SK-N-SH treated with all-trans-retinoic acid at 6 μM for 48 hours (cell line): ENCODE measurements around the gene TMEM14A.
A peak's percentile ranks its signal among the peaks of the same experiment; 100 is the strongest.

ENCODE experiments used
- ATAC-seq: fragments of 200-7000 bp; cut with Tn5 transposase; 3 replicates; pipeline ENCODE4 v1.9.1; 2020; ENCODE audit warnings: mild to moderate bottlenecking, moderate library complexity
- ARNTL ChIP-seq: fragments of 450-650 bp; formaldehyde crosslinking; IDR thresholded peaks from 2 replicates; pipeline ENCODE4 v1.5.0; 2020; ENCODE audit warnings: low read depth, mild to moderate bottlenecking, moderate library complexity, borderline replicate concordance
- BACH2 ChIP-seq: fragments of 250-450 bp; sonication (Bioruptor Pico); IDR thresholded peaks from 2 replicates; pipeline ENCODE4 v1.9.0; 2021; ENCODE audit warnings: mild to moderate bottlenecking, borderline replicate concordance
- CREB5 ChIP-seq: fragments of 250-450 bp; sonication (Bioruptor Pico); IDR thresholded peaks from 2 replicates; pipeline ENCODE4 v1.5.1; 2020; ENCODE audit warnings: low read depth, mild to moderate bottlenecking, moderate library complexity
- CSDC2 ChIP-seq: fragments of 250-450 bp; sonication (Bioruptor Pico); IDR thresholded peaks from 2 replicates; pipeline ENCODE4 v1.5.0; 2020; ENCODE audit warnings: mild to moderate bottlenecking, moderate library complexity
- CSRNP3 ChIP-seq: fragments of 250-450 bp; sonication (Bioruptor Pico); IDR thresholded peaks from 2 replicates; pipeline ENCODE4 v1.5.1; 2021; ENCODE audit warnings: mild to moderate bottlenecking, moderate library complexity
- GLIS3 ChIP-seq: fragments of 250-450 bp; sonication (Bioruptor Pico); IDR thresholded peaks from 2 replicates; pipeline ENCODE4 v1.5.0; 2020; ENCODE audit warnings: mild to moderate bottlenecking, moderate library complexity
- ISL1 ChIP-seq: fragments of 250-450 bp; sonication (Bioruptor Pico); IDR thresholded peaks from 2 replicates; pipeline ENCODE4 v2.1.2; 2022; ENCODE audit warnings: mild to moderate bottlenecking, moderate library complexity
- OSR1 ChIP-seq: fragments of 250-450 bp; sonication (Bioruptor Pico); IDR thresholded peaks from 2 replicates; pipeline ENCODE4 v1.8.0; 2022; ENCODE audit warnings: moderate library complexity, mild to moderate bottlenecking, inconsistent platforms
- PATZ1 ChIP-seq: fragments of 250-450 bp; sonication (Bioruptor Pico); IDR thresholded peaks from 2 replicates; pipeline ENCODE4 v1.8.0; 2020; ENCODE audit warnings: mild to moderate bottlenecking, moderate library complexity, borderline replicate concordance
- POU6F1 ChIP-seq: fragments of 250-450 bp; sonication (Bioruptor Pico); IDR thresholded peaks from 2 replicates; pipeline ENCODE4 v1.8.0; 2021; ENCODE audit warnings: low read depth, mild to moderate bottlenecking, moderate library complexity, borderline replicate concordance
- PPARA ChIP-seq: fragments of 250-450 bp; sonication (Bioruptor Pico); IDR thresholded peaks from 2 replicates; pipeline ENCODE4 v1.5.0; 2020; ENCODE audit warnings: mild to moderate bottlenecking, borderline replicate concordance
- RARB ChIP-seq: fragments of 250-450 bp; sonication (Bioruptor Pico); IDR thresholded peaks from 2 replicates; pipeline ENCODE4 v1.8.0; 2021; ENCODE audit warnings: mild to moderate bottlenecking, moderate library complexity
- SNAI2 ChIP-seq: fragments of 250-450 bp; sonication (Bioruptor Pico); IDR thresholded peaks from 2 replicates; pipeline ENCODE4 v1.5.0; 2020; ENCODE audit warnings: mild to moderate bottlenecking, moderate library complexity
- TCF4 ChIP-seq: fragments of 250-450 bp; sonication (Bioruptor Pico); IDR thresholded peaks from 2 replicates; pipeline ENCODE4 v1.8.0; 2021; ENCODE audit warnings: mild to moderate bottlenecking, moderate library complexity, borderline replicate concordance
- TOX ChIP-seq: fragments of 250-450 bp; sonication (Bioruptor Pico); IDR thresholded peaks from 2 replicates; pipeline ENCODE4 v1.8.0; 2021; ENCODE audit warnings: mild to moderate bottlenecking, moderate library complexity, borderline replicate concordance
- TSHZ2 ChIP-seq: fragments of 250-450 bp; sonication (Bioruptor Pico); IDR thresholded peaks from 2 replicates; pipeline ENCODE4 v1.5.0; 2020; ENCODE audit warnings: mild to moderate bottlenecking, moderate library complexity
- ZC3H10 ChIP-seq: fragments of 250-450 bp; sonication (Bioruptor Pico); IDR thresholded peaks from 2 replicates; pipeline ENCODE4 v1.5.1; 2021; ENCODE audit warnings: mild to moderate bottlenecking, moderate library complexity
- ZFP30 ChIP-seq: fragments of 450-650 bp; formaldehyde crosslinking; IDR thresholded peaks from 2 replicates; pipeline ENCODE4 v1.5.0; 2022; ENCODE audit warnings: mild to moderate bottlenecking, moderate library complexity
- ZNF565 ChIP-seq: fragments of 450-650 bp; formaldehyde crosslinking; conservative IDR thresholded peaks from 2 replicates; pipeline ENCODE4 v1.5.0; 2020; ENCODE audit warnings: low read depth, mild to moderate bottlenecking, moderate library complexity
- ZNF70 ChIP-seq: fragments of 450-650 bp; formaldehyde crosslinking; IDR thresholded peaks from 2 replicates; pipeline ENCODE4 v1.5.0; 2020; ENCODE audit warnings: mild to moderate bottlenecking, moderate library complexity
- ZNF8 ChIP-seq: fragments of 450-650 bp; formaldehyde crosslinking; IDR thresholded peaks from 2 replicates; pipeline ENCODE4 v1.5.0; 2020; ENCODE audit warnings: mild to moderate bottlenecking, moderate library complexity

Gene TMEM14A

GRCh38 chr6:52632011-52632410, 38.9 kb upstream of the TMEM14A start:
- ATAC-seq, result no peak
- no peak for TF ChIP-seq SNAI2
- TF ChIP-seq GLIS3 (CRISPR knock-in tag), result no peak
- TF ChIP-seq CSDC2 (CRISPR knock-in tag), result no peak
- TF ChIP-seq TOX (CRISPR knock-in tag), result no peak
- TF ChIP-seq ZNF8 (CRISPR knock-in tag), result no peak
- TF ChIP-seq RARB, result no peak
- no peak for TF ChIP-seq ZNF70 (CRISPR knock-in tag)
- no peak for TF ChIP-seq ZNF565 (CRISPR knock-in tag)
- TF ChIP-seq ZC3H10 (CRISPR knock-in tag), result no peak
- TF ChIP-seq CREB5 (CRISPR knock-in tag), result no peak
- TF ChIP-seq PATZ1 (CRISPR knock-in tag), result no peak
- no peak for TF ChIP-seq CSRNP3 (CRISPR knock-in tag)
- no peak for TF ChIP-seq ARNTL (CRISPR knock-in tag)

GRCh38 chr6:52634211-52634610, 36.7 kb upstream of the TMEM14A start:
- peak; percentile 21; the same call in 1 of the 3 replicates for ATAC-seq
- TF ChIP-seq PATZ1 (CRISPR knock-in tag) (no peak), RARB (no peak), OSR1 (no peak), BACH2 (CRISPR knock-in tag) (no peak), SNAI2 (no peak), TCF4 (CRISPR knock-in tag) (no peak), TSHZ2 (CRISPR knock-in tag) (no peak), PPARA (CRISPR knock-in tag) (no peak), ZNF70 (CRISPR knock-in tag) (no peak), ZFP30 (CRISPR knock-in tag) (no peak), CSRNP3 (CRISPR knock-in tag) (no peak)
- TF ChIP-seq, all 23 proteins: peak for 0

- TF ChIP-seq ISL1, result peak; percentile 48; the same call in 1 of the 2 replicates
- no peak for TF ChIP-seq POU6F1 (CRISPR knock-in tag)
- no peak for TF ChIP-seq BACH2 (CRISPR knock-in tag)
- ATAC-seq, result peak; percentile 68
Measured at GRCh38 chr6:52635049-52635577, 35.8 kb upstream of the TMEM14A start.
